Stimulated activated CD4-positive, alpha-beta T cell treated with anti-CD3 and anti-CD28 coated beads, Interleukin-15, amount 100 ng/mL, for 24 hours (primary cell): Measurements from ENCODE around the gene LYSMD2.

Experiments used
- DNase-seq: peaks from one replicate; pipeline ENCODE4 v3.0.0-alpha.2; 2020

The LYSMD2 gene

GRCh38 chr15:51751697-51752683 is 14.5 kb upstream of the LYSMD2 start:
- DNase-seq: peak; percentile 46

GRCh38 chr15:51750792-51751696 is 13.6 kb upstream of the LYSMD2 start, which contains the start of gene TMOD2:
TSS of gene TMOD2 (plus strand) at chr15:51751597. CDS start at chr15:51766442, 14,845 bp downstream.
- DNase-seq: peak; percentile 73

DNA sequence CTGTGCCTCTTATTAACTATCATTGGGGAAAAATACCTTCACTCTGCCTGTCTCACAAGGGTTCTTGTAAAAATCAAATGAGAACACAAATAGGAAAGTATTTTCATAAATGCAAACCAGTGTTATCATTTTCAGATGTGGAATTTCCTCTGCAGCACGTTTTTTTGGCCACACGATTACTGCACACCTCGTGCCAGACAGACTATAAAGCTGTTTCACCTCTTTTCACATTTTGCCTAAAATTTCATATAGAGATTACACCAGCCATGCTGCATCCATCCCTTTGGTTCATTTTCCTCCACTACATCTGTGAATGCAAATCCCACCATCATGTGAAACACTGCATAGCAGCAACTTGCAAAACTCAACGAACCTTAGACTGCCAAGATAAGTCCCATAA is 12.7 kb upstream of the LYSMD2 start:
- no peak for DNase-seq

GRCh38 chr15:51749307-51749706 is 11.9 kb upstream of the LYSMD2 start:
- no peak for DNase-seq

DNA sequence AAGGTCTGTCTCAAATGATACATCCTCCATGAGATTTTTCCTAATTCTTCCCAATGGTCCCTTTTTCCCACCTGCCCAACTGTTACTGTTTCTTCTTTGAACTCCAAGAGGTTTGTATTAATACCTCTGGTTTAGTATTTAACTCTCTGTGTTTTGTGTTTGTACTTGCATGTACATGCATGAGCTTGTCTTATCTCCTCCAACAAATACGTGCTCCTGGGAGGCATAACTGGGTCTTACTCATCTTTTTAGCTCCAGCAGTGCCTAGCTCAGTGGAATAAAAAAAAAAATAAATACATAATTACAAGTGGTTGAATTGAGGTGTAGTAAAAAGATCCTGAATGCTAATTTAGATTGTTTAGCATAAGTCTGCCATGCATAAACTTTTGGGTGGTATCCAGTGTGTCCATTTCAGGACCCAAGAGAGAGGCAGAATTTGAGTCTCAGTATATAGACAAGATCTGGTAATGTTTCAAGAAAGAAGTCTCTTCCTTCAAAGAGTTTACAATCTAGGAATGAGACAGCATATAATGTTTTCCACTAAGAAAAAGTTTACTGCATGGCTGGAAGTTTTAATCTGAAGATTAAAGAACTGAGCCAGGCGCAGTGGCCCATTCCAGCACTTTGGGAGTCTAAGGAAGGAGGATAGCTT is 1.7 kb upstream of the LYSMD2 start:
- no peak for DNase-seq

DNA sequence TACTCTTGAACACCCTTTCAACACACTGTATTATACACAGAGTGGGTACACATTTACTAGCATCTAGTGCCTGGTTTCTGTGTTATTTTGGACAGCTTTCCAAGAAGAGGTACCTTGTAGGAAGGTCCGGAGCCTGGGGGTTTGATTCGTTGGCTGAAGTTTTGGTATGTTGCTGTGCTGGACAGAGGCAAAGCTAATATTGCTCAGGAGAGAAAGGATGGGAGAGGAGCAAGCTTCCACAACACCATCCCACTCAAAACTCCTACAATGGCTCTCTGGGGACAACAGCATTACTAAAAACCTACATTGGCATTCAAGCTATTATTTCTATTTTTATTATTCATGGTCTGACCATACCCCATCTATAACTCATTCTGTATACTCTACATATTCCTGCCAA is 1.1 kb upstream of the LYSMD2 start:
- DNase-seq: no peak

DNA sequence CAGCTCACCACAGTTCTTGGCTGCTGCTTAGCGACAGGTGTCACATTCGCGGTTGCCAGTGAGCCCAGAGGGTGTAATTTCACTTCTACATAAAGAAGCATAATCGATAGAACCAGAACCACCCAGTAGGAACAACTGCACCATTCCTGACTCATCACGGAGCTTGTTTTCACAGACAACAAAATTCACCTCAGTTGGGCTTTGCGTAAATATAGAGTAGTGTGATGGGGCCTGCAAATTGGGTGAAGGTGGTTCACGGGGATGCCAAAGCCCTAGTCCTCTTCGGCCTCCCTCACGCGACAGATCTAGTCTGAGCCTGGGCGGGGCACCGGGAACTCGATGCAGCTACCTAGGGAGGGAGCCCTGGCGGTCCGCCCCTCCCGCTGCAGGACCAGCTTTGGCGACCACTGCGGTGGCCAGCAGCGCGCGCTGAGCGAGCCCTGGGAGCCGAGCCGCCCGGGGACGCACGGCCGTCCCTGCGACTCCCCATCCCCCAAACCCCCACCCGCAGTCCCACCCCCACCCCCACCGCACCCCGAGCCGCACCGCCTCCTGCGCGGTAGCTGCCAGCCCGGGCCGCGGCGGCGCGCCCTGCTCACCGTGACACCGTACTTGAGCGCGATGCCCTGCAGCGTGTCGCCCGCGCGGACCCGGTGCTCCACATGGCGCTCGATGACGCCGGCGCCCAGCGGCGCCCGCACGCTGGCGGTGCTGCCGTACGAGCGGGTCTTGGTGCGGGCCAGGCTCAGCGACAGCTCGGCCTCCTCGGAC is 519 bp downstream of the LYSMD2 start:
- DNase-seq: peak; percentile 72

GRCh38 chr15:51736069-51736468 is 1.4 kb downstream of the LYSMD2 start:
- DNase-seq: peak; percentile 49

DNA sequence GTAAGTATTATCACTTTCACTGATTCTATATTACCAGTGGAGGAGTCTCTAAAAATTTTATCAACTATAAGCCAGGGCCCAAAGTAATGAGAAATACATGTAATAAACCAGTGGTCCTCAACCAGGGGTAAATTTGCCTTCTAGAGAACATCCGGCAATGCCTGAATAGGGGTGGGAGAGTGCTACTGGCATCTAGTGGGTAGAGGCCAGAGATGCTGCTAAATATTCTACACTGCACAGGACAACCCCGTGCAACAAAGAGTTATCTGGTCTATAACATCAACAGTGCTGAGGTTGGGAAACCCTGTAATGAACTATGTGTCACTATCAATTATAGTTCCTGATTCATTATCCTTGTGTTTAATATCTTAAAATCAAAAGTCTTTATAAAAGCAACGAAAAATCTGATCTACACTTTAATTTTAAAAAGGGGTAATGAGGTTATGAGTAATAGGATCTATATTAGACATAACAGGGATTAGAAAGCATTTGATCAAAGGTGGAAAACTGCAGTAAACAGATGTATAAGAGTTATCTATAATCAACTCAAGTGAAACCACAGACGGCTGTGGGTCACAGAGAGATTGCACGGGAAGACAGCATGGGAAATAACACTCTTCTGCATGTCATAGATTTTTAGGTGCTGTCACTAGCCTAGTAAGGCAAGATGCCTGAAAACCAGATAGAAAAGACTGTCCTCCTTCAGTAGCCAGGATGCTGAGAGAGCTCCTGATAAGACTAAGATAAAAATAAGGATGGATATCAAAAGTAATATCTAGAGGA is 2.0 kb downstream of the LYSMD2 start:
- peak; percentile 43 for DNase-seq

GRCh38 chr15:51732646-51733045 is 4.8 kb downstream of the LYSMD2 start:
- DNase-seq: no peak

DNA sequence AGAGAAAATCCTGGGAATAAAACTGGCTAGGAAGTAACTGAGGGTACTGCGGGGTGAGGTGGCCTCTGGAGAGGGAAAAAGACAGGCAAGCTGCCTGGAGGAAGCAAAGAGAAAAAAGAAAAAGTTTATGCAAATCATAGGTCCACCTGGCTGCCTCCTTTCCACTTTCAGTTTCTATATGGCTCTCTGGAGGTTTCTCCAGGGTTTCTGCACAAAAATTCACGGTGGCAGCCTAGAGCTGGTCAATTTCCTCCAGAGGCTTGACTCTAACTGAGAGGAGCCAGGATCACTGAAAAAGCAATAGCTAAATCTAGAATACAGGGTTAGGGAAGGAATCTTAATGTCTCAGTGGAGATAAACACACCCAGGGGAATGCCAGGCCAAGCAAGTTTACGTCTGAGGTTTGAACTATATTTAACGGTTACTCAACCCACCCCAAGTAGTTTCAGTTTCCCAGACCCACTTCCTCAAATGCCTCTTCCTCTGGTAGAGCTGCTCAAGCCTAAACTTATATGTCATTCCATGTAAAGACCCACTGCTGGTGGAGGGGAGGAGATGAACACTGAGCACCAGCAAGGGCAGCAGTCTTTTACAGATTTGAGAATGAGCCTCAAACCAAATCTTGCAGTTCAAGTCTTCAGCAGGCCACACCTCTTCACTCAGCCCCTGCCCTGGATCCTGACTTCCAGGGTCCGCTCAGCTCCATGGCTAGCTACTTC is 5.7 kb downstream of the LYSMD2 start:
- DNase-seq: peak; percentile 32

GRCh38 chr15:51727141-51727897 is 10.1 kb downstream of the LYSMD2 start:
- no peak for DNase-seq

DNA sequence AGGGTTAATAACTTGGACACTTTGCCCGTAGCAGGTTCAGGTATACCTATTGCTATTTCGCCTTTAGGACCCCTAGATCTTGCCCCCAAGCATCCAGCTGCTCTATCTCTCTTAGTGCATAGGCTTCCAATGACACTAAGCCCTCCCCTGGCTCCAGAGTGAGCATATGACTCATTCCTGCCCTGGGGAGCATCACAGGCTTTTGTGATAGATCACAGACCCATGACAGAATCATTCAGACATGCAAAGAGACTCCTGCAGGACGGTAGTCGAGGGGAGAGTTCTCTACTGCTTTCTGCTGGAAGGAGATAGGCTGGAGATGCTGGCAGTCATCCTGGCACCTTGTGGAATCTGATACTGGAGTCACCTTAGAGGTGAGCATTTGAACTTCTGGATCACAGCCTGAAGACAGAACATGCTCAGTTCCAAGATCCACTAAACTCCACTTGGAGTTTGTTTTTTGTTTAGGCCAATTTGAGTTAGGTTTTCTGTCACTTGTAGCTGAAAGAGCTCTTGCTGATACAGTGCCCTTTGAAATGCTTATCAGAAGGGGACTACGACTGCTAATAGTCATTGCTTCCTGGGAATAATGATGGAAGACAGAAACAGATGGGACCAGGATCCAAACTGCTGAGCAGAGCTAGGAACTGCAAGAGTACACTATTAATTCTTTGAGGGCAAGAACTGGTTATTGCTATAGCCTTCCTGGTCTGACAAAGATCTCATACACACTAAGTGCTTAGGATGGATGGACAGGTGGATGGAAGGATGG is 11.0 kb downstream of the LYSMD2 start:
- peak; percentile 61 for DNase-seq

GRCh38 chr15:51724673-51725072 is 12.8 kb downstream of the LYSMD2 start:
- no peak for DNase-seq

DNA sequence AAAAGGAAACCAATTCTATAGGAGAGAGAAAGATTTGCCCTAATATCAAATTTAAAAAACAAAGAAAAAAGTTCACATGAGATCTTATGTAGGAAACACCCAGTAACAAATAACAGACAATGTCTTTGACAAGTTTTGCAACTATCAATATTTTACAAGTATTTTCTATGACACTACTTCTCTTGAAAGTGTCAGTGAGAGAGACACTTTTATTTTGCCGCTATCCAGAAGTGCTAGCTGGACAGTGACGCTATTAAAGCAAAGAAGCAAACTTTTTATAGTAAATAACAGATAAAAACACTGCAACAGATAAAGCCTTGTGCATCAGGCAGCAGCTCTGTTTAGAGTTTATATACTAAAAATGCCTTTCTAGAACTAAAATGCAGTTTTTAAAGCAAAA is 13.3 kb downstream of the LYSMD2 start:
- no peak for DNase-seq

DNA sequence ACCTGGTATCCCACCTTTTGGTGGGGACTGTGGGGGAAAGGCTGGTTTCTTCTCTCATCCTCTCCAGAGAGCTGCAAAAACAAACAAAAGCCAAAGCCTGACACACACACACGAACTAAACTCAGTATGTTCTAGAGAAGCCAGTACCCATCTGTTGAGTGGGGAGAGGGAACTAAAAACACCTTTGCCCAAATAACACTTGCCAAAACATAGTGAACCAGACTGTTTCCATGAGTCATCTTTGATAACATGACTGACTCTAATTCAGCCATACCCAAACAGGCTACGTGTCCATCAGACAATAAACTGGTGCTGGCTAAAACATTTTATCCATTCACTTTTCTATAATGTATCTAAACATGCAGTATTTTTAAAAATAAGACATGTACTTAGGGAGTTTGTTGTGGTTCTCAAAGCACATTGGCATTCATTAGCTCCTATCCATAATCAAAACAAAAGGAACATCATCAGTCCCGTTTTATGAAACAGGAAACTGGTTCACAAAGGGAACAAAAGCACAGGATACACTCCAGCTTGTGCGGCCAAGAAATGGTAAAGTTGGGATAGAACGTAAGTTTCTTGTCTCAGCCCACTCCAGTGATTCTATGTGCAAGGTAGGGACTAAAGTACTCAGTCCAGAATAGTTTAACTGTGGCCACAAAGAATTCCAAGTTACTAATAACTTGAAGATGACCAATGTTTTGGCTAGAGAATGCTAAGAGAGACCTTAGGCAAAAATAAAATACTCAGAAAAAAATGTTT is 16.1 kb downstream of the LYSMD2 start:
- DNase-seq: no peak

GRCh38 chr15:51720201-51720995 is 17.1 kb downstream of the LYSMD2 start:
- no peak for DNase-seq
